ENCODE results near the gene LPXN.
A peak's percentile ranks its signal among the peaks of the same experiment; 100 is the strongest.
"Not testable (repeated sequence)": the region's sequence is repeated elsewhere in the genome, so short reads cannot be mapped to it uniquely, and the experiment has no call there.

The LPXN gene

DNA sequence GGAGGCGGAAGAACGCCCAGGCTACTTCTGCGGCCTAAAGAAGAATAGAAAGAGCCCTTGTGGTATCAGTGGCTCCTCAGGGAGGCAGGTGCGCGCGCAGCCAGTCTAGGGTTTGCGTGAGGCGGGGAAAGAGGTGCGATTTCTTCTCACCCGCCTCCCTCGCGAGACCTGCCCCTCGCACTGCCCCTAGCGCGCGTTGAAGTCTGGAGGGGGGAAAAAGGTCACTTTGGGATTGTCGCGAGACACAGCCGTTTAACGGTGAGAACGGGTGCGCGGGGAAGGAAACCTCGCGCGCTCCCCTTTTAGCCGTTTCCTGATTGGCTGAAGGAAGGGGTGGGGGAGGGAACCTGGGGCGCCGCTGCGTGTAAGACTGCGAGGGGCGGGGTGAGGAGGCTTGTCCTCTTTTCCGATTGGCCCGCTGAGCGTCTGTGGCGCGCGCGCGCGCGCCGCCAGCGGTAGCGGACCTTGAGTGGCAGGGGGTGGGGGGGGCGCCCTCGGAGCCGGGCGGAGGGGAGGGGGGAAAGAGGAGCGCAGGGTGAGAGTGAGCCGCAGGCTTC is 3.1 kb upstream of the LPXN start, which contains the start of gene ZFP91:
Gene ZFP91 (plus strand): TSS at position 429 of the 557 bp plus-strand sequence. CDS start 219 bp downstream, outside the sequence.
- peak; percentile 99 for DNase-seq

DNA sequence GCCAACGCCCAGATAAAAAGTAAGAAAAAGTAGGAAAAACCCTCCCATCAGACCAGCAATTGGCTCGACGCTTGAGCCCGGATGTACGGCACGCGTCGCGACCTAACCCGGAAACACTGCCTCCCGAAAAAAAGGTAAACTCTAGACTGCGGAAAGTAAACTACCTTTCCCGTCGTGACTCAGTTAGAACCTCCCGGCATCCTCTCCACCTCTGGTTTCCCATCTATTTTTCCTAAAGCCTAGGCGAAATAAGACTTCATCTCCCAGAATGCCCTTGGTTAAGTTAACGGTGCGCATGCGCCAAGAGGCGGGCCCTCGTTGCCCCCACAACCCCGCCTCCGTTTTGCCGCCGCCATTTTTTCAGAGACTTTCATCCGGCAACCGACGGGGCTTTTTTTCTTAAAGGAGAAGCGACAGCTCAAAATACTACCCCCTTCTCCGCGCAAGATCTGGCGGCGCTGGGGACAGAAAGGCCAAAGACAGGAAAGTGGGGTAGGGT is 2.5 kb upstream of the LPXN start:
- DNase-seq = peak; percentile 99

DNA sequence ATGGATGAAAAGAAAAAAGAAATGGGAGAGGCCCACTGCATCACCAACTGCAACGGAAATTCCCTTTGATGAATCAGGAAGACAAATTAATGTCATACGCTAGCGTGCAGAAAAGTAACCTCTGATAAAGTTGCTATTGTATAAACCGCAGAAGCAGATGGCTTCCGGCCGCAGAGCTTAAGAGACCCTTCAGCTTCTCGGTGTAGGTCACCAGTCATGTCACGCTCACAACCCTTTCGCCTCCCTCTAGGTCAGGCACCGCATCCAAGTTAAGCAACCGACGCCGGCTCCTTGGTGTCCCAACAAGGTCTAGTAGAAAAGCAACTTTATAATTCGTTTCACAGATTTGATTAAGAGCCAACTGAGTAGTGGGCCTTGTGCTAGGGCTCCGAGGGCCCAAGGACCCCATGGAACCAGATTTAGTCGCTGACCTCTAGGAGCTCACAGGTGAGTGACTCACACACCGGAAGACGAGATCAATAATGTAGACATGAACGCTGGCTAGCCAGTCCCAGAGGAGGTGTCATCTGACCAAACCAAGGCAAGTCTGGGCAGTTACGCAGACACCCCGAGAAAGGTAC is 2.0 kb upstream of the LPXN start:
- DNase-seq = peak; percentile 90

DNA sequence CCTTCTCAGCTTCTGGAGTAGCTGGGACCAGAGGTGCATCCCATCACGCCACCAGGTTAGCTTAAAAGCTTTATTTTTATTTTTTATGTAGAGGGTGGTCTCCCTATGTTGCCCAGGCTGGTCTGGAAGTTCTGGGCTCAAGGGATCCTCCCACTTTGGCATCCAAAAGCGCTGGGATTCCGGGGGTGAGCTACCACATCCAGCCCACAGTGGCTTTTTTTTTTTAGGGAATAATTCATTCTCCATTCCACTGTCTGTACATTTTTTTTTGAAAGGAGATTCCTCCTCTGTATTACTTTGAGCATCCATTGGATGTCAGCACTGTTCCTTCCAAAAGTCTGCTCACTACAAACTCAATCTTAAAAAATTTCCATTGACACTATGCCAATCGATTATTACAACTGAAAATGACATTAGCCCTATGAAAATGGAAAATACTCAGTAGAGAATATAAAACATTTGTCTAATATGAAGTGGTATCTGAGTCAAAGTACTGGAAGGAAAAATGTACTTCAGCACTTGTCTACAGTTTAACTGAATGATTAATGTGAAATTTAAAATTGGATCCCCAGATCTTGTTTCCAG is 1.3 kb upstream of the LPXN start:
- DNase-seq = peak; percentile 63

DNA sequence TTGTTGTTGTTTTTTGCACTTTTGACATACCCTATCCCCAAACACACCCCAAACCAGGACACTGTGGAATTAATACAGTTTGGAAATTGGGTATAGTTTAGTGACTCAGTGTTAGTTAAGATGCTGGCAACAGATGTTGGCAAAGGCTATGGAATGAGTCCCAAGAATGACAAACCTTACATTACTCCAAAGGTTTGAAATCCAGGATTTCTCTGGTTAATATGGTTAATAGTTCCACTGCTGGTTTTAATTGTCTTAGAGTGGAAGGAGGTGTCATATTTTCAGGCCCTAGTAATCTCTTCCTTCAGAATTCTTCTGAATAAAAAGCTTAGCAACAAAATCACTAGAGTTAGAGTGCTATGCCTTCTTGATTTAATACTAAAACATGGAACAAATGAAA is 775 bp downstream of the LPXN start:
- no peak for DNase-seq

DNA sequence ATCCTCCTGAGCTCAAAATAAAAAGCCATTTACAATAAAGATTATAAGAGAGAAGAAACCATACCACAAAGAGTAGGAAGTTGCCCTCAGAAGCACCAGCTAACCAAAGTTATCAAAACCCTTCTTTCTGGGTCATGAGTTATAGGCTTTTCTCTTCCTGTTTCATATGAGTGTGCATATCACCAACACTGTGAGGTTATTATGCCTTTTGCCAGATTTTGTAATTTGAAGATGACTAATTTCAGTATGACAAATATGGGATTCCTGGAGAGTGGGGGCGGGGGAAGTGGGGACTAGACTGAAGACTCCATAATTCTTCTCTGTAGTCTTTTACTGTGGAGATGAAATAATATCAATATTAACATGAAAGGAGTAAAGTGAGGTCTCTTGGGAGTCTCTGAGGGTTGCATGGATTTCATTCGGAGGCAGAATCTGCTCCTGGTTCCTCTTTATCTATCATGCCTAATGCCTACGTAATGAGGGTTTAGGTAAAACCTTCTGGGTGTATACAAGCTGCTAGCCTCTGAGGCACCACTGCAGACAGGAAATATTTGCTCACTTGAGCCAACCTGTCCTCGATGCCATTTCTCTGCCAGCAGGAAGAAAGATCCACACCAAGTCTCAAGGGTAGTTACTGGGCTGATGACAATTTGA is 2.1 kb downstream of the LPXN start:
- DNase-seq = peak; percentile 66

DNA sequence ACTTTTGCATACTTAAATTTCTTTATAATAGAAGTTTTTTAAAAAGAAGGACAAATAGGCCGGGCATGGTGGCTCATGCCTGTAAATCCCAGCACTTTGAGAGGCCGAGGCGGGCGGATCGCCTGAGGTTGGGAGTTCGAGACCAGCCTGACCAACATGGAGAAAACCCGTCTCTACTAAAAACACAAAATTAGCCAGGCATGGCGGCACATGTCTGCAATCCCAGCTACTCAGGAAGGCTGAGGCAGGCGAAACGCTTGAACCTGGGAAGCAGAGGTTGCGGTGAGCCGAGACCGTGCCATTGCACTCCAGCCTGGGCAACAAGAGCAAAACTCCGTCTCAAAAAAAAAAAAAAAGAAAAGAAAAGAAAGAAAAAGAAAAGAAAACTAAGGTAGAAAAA is 2.8 kb downstream of the LPXN start:
- DNase-seq = not testable (repeated sequence)

DNA sequence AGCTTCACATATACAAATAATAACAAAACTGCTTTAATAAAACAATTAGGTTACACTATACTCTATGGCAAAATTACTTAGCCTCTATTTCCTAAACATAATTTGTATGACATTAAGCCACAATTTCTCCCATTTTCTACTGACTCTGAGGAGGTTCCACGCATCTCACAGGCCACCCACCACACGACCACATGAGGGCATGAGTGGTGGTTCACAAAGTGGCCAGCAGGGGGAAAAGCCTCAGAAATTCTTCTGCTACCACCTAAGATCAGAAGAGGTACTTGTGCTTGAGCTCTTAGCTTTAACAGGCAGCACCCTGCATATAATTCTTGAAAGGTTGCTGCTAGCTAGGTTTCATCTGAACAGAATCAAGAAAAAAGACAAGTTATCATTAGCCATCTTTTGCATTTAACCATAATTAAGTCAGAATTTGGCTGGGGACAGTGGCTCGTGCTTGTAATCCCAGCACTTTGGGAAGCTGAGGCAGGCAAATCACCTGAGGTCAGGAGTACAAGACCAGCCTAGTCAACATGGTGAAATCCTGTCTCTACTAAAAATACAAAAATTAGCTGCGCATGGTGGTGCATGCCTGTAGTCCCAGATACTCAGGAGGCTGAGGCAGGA is 7.7 kb downstream of the LPXN start:
- DNase-seq = peak; percentile 90

DNA sequence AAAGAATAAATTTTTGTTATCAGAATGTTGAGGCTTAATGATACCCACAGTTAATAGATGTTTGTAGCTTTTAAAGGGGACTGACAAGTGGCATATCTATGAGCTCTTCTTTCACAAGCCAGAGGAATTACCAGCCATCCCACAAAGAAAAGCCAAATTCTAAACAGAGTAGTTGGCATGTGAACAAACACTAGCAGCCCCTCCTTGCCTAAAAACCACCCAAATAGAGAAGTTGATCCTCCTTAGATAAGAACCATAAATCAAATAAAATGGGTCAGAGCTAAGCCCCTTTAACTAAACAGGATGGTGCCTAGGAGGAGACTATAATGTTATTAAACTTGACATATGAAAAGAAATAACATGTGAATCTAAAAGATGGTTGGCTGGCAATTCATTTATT is 11.4 kb downstream of the LPXN start:
- DNase-seq = peak; percentile 57

DNA sequence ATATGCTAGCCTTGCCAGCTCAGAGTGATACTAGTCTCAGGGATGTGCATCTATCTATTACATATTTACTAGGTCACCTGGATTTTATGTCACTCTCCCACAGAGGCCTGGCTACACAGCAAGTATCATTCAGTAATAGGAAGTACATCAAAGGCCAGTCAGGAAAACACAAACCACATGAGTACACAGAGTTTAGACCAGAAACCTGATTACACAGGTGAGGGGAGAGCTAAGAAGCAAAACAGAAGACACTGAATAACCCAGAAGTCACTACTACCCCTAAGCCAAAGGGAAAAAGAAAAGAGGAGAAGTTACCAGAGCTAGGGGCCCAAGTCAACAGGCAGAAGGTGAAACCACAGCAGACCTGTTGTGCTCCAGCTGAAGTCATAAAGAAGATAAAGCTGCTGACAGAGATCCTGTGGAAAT is 13.3 kb downstream of the LPXN start:
- no peak for DNase-seq

DNA sequence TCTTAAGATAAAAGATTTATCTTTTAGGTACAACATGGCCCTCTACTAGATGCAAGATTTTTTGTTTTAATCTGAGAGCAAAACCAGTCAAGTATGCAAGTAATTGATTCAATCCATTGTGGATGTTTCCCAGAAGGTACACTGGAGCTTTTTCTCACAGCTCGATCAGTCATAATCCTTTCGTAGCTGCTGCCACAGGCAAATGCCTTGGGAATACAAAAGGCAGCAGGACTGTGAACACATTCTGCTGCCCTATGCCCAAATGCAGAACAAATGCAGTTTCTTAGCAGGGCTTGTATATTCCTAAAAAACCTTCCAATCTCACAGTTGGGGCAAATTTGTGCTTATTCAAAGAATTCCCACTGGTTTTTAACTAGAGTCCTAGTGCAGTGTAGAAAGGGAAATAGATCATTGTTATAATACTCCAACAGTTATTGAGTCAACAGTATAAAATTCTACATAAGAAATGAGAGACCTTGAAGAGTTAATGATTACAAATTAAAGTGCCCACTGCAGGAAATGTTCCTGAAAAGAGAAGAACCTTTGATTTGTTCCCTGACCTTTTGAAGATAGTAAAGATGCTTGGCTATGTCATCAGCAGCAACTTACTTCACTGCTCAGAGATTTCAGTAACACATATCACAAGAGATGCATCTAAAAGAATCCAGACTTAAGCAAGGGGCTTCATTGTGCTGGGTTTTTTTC is 14.1 kb downstream of the LPXN start:
- no peak for DNase-seq

DNA sequence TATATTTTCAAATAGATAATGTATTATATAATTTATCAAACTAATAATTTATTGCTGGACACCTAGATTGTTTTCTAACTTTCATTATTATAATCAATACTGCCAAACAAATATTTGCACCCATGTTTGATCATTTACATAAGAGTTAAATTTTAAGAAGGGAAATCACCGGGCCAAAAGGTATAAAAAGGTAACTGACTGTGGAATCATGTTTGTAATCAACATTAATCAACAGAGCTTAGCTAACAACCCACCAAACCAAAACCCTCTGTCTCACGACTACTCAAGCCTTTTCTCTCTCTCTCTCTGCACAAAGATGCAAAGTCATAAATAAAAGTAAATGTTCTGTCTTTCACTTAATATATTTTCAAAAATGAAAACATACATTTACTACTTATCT is 14.8 kb downstream of the LPXN start:
- no peak for DNase-seq

DNA sequence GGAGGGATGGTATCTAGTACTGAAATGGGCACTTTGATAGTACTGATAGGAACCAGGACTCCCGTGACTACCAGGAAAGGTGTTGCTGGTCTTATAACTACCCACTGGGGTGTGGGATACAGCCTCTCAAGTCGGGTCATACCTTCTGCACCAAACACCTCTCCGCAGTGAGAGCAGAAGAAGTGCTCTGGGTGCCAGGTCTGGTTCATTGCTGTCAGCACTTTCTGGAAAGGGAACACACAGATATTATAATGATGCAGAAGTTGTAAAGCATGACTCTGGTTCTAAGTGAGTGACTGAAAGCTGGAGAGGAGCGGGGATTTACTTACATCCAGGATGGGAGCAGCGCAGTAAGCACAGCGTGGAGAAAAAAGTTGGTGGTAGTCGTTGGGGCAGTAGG is 26.0 kb downstream of the LPXN start:
- no peak for DNase-seq

DNA sequence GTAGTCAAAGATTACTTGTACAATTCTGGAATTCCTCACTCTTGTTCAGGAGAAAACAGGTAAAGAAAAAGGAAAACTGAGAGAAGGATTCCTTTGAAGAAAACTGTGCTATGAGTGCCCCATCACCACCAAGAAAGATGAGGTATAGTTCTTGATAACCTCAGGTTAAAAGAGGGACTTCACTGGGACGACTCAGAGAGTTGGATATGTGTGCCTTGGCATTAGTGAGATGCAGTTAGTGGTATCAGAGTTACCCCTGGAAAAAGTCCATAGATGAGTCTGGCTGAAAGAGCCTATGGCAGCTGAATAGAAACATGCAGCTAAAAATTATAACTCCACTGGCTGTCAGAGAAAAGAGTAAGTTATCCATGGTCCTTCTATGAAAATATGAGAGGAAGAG is 28.8 kb downstream of the LPXN start:
- DNase-seq = no peak

DNA sequence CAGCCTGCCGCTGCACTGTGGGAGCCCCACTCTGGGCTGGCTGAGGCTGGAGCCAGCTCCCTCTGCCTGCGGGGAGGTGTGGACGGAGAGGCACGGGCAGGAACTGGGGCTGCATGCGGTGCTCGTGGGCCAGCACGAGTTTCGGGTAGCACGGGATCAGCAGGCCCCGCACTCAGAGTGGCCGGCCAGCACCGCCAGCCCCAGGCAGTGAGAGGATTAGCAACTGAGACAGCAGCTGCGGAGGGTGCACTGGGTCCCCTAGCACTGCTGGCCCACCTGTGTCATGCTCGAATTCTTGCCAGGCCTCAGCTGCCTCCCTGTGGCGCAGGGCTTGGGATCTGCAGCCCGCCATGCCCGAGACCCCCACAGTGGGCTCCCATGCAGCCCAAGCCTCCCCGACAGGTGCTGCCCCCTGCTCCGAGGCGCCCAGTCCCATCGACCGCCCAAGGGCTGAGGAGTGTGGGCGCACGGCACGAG is 43.8 kb downstream of the LPXN start:
- no peak for DNase-seq

DNA sequence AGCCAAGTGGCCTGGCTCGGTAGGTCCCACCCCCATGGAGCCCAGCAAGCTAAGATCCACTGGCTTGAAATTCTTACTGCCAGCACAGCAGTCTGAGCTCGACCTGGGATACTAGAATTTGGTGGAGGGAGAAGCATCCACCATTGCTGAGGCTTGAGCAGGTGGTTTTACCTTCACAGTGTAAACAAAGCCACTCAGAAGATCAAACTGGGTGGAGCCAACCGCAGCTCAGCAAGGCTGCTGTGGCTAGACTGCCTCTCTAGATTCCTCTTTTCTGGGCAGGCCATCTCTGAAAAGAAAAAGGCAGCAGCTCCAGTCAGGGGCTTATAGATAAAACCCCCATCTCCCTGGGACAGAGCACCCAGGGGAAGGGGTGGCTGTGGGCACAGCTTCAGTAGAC is 45.4 kb downstream of the LPXN start:
- no peak for DNase-seq

DNA sequence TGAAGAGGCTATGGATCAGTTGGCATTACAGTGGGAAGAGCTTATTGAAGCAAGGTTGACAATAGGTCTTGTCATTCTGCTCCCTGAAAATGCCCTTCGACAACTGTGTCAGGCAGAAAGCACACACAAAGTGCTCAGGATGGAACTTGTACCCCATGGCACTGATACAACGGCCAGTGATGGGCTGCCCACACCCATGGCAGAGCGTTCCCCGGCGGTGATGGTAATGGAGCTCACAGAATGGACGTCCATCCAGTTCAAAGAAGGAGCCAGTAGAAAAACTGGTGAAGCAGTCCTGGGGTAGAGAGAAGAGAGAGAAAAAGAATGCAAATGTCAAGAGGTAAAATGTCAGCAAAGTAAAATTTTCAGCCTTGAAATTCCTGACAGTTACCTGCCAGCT is 48.2 kb downstream of the LPXN start:
- DNase-seq = no peak

DNA sequence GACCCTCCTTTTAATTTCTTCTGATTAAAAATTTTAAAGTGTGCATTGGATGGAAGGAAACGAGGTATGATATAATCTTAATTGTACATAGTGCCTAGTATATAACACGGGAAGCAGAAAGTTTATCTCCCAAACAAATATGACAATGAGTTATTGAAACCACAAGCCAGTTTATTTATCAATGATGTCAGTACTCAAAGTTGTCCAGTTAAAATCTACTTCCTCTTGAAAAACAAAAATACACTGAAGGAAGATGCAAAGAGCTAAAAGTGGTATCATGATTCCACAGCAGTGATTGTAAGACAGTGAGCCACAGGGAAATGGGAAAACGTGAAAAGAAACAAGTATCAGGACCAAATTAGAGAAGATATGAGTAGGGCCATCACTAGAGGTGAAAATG is 48.9 kb downstream of the LPXN start:
- DNase-seq = peak; percentile 16

DNA sequence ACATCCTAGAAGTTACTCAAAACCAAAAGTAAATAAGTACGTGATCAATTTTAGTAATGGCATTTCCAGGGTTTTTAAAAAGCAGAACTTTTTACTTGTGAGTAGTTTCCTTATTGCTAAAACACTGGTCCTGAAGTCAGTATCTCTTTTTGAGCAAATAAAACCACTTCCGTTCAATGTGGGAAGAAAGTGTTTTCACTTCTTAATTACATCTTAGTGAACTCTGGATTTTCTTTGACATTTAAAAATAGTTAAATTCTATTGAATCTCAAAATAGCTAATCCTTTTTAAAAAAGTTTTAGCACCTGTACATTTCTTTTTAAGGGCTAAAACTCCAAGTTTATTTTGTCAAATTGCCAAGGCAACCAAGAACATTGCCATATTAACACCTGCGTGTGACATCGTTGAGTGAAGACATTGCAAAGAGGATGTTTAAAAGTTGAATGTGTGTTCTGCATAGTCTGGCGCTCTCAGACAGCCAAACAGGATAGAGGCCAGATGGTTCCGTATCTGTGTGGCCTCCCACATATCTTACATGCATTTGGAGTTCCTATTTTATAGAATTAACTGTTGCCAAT is 50.5 kb downstream of the LPXN start:
- peak; percentile 56 for DNase-seq

DNA sequence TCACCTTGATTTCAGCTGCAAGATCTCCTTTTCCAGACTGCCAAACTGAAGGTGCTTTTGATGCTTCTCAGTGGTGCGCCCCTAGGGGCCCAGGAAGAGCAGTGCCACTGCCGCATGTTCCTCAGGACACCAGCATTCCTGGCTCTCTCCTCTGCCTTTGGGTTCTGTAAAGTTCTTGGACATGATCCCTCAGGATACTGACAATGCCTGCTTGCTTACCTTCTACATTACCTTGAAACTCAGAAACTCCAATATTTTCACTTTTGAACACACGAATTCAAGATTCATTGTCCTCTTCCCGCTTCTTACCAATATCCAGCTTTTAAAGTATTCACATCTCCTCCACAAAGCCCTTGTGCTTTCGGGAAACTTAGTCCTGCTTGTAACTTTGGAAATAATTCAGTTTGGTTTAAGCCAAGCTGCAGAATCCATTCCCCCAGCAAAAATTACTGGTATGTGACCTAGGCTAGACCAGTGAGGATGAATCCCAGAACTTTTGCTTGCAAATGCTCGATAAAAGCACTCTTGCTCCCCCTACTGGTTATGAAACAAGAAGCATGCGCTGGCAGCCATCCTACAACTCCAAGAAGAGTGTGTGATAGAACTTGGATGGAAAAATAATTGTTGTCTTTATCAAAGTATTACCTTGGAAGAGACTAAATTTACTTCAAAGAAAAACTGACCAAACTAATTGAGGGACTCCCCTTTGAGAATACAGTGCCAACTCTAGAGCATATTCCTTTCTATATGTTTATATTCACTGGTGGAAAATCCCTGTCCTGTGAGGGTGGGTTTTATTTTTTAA is 51.2 kb downstream of the LPXN start:
- DNase-seq = peak; percentile 93

DNA sequence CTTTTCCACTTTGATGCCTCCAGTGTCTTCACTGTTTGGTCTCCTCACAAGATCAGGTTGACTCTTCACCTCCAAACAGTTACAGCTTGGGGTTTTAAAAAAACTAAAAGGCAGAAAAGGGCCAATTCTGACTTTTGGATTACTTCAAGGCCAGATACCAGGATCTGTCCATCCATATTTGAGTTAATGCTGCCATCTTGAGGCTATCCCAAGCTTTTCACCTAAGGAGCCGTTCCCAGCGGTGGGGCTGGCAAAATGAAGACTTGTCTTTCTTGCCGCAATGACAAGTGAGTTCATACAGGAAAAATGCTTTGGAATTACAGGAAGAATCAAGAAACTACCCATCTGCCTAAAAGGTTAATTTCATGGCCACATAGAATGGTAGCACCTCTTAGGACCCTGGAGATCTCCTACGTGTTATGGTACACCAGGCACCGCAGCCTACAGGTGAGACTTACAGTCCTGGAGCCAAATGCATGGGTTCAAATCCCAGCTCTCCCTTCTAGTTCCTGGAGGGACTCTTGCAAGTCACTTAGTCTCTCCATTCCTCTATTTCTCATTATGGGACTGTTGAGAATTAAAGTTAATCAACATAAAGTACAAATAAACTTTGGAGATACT is 61.8 kb downstream of the LPXN start:
- peak; percentile 82 for DNase-seq

All from hematopoietic multipotent progenitor cell treated with erythropoietin and hydrocortisone succinate and interleukin-3 and kit ligand, for 6 days (in vitro differentiated cells).